Measurements from ENCODE around the gene CEACAM1.
A peak's percentile ranks its signal among the peaks of the same experiment; 100 is the strongest.
"Not testable (repeated sequence)": the region's sequence is repeated elsewhere in the genome, so short reads cannot be mapped to it uniquely, and the experiment has no call there.

The CEACAM1 gene

GRCh38 chr19:42487798-42488178, 40.5 kb downstream of the CEACAM1 start:
- FAIRE-seq: no peak
- DNase-seq (ENCODE audit: insufficient read length, low spot score): no peak
- TF ChIP-seq POLR2A (IDR thresholded peaks at IDR 0.05; ENCODE audit: low read depth, low read length): no peak

- no peak for DNase-seq (ENCODE audit: insufficient read length, low spot score)
- no peak for TF ChIP-seq POLR2A (IDR thresholded peaks at IDR 0.05; ENCODE audit: low read depth, low read length)
- FAIRE-seq: no peak
These were observed 41.1 kb downstream of the CEACAM1 start for GRCh38 chr19:42487032-42487797.

GRCh38 chr19:42485036-42485435, 43.2 kb downstream of the CEACAM1 start:
- peak; percentile 58 for FAIRE-seq
- DNase-seq (ENCODE audit: insufficient read length, low spot score): not testable (repeated sequence)

GRCh38 chr19:42480335-42481095, 47.8 kb downstream of the CEACAM1 start:
- FAIRE-seq (no peak), DNase-seq (ENCODE audit: insufficient read length, low spot score) (peak; percentile 47)
- TF ChIP-seq POLR2A (IDR thresholded peaks at IDR 0.05; ENCODE audit: low read depth, low read length): no peak

GRCh38 chr19:42479736-42480135, 48.5 kb downstream of the CEACAM1 start:
- FAIRE-seq (no peak), DNase-seq (ENCODE audit: insufficient read length, low spot score) (no peak)
- TF ChIP-seq POLR2A (IDR thresholded peaks at IDR 0.05; ENCODE audit: low read depth, low read length): no peak

GRCh38 chr19:42478765-42479311, 49.4 kb downstream of the CEACAM1 start:
- FAIRE-seq (no peak), DNase-seq (ENCODE audit: insufficient read length, low spot score) (no peak)
- TF ChIP-seq POLR2A (IDR thresholded peaks at IDR 0.05; ENCODE audit: low read depth, low read length): no peak

- DNase-seq (ENCODE audit: insufficient read length, low spot score) (no peak), FAIRE-seq (no peak)
- TF ChIP-seq POLR2A (IDR thresholded peaks at IDR 0.05; ENCODE audit: low read depth, low read length): no peak
These were observed 50.3 kb downstream of the CEACAM1 start for GRCh38 chr19:42477933-42478332.

GRCh38 chr19:42477117-42477516, 51.2 kb downstream of the CEACAM1 start:
- FAIRE-seq (no peak), DNase-seq (ENCODE audit: insufficient read length, low spot score) (no peak)
- TF ChIP-seq POLR2A (IDR thresholded peaks at IDR 0.05; ENCODE audit: low read depth, low read length): no peak

- DNase-seq (ENCODE audit: insufficient read length, low spot score) (no peak), FAIRE-seq (no peak)
- no peak for TF ChIP-seq POLR2A (IDR thresholded peaks at IDR 0.05; ENCODE audit: low read depth, low read length)
These were observed 52.9 kb downstream of the CEACAM1 start for GRCh38 chr19:42475366-42475765.

- no peak for DNase-seq (ENCODE audit: insufficient read length, low spot score)
- FAIRE-seq: no peak
- no peak for TF ChIP-seq POLR2A (IDR thresholded peaks at IDR 0.05; ENCODE audit: low read depth, low read length)
These were observed 53.5 kb downstream of the CEACAM1 start for GRCh38 chr19:42474743-42475142.

- DNase-seq (ENCODE audit: insufficient read length, low spot score) (no peak), FAIRE-seq (no peak)
- no peak for TF ChIP-seq POLR2A (IDR thresholded peaks at IDR 0.05; ENCODE audit: low read depth, low read length)
These were observed 54.6 kb downstream of the CEACAM1 start for GRCh38 chr19:42473686-42474085.

- no peak for TF ChIP-seq POLR2A (IDR thresholded peaks at IDR 0.05; ENCODE audit: low read depth, low read length)
- FAIRE-seq: no peak
These were observed 55.7 kb downstream of the CEACAM1 start for GRCh38 chr19:42472402-42473147.

GRCh38 chr19:42471554-42472249, 56.6 kb downstream of the CEACAM1 start:
- no peak for TF ChIP-seq POLR2A (IDR thresholded peaks at IDR 0.05; ENCODE audit: low read depth, low read length)
- DNase-seq (ENCODE audit: insufficient read length, low spot score) (peak; percentile 67), FAIRE-seq (no peak)

More at GRCh38 chr19:42472402-42473147, 55.7 kb downstream of the CEACAM1 start:
- DNase-seq (ENCODE audit: insufficient read length, low spot score): no peak

Data from H54 (cell line).